ENCODE measurements around the gene CAV1. TPM values are rescaled to one million over a fixed set of nuclear protein-coding genes. Genes with fewer than 3 reads are reported as not detected.

The CAV1 gene
- total RNA-seq (10 to 100 TPM in 4 of 9 donors, 1 to 10 TPM in 5; 5.4 to 25.3 (median 9.8) TPM), polyA plus RNA-seq (10 to 100 TPM in 1 of 3 donors, 1 to 10 TPM in 2; 4.0 to 35.4 (median 9.6) TPM)
- long read RNA-seq, donor 1, partial matches to known transcripts = 0 of 5 reads
- long read RNA-seq, donor 1, other reads (novel, unspliced or antisense) = 0 of 5 reads
- long read RNA-seq, donor 2, partial matches to known transcripts = 0 of 6 reads
- long read RNA-seq, donor 2, other reads (novel, unspliced or antisense) = 0 of 6 reads
- long read RNA-seq, donor 3, transcript CAV1-201 (3 exons, 2,704 nt) = major isoform, 6 of 7 reads
- long read RNA-seq, donor 3, partial matches to known transcripts = 0 of 7 reads
- long read RNA-seq, donor 3, other reads (novel, unspliced or antisense) = 0 of 7 reads
- long read RNA-seq, donor 4, partial matches to known transcripts = 0 of 5 reads
- long read RNA-seq, donor 4, other reads (novel, unspliced or antisense) = 2 of 5 reads
- long read RNA-seq, donor 5, transcript CAV1-201 (3 exons, 2,704 nt) = major isoform, 8 of 17 reads
- long read RNA-seq, donor 5, transcript CAV1-202 (2 exons, 2,628 nt) = major isoform, 8 of 17 reads
- long read RNA-seq, donor 5, partial matches to known transcripts = 0 of 17 reads
- long read RNA-seq, donor 5, other reads (novel, unspliced or antisense) = 0 of 17 reads
- long read RNA-seq, donor 6, transcript CAV1-201 (3 exons, 2,704 nt) = major isoform, 9 of 17 reads
- long read RNA-seq, donor 6, partial matches to known transcripts = 0 of 17 reads
- long read RNA-seq, donor 6, other reads (novel, unspliced or antisense) = 3 of 17 reads
- long read RNA-seq, donor 7, partial matches to known transcripts = 0 of 3 reads
- long read RNA-seq, donor 7, other reads (novel, unspliced or antisense) = 0 of 3 reads
- long read RNA-seq, donor 8, partial matches to known transcripts = 0 of 4 reads
- long read RNA-seq, donor 8, other reads (novel, unspliced or antisense) = 0 of 4 reads
- long read RNA-seq, donor 9, partial matches to known transcripts = 0 of 8 reads
- long read RNA-seq, donor 9, other reads (novel, unspliced or antisense) = 0 of 8 reads
- long read RNA-seq, donor 10, partial matches to known transcripts = 0 of 3 reads
- long read RNA-seq, donor 10, other reads (novel, unspliced or antisense) = 0 of 3 reads

- peaks cover 8 to 14% of the 10 kb centered on the region in 2 donors for H3K4me1 ChIP-seq (replicated peaks in 1 of 2)
- DNase-seq = peak; percentile 37 to 66 (median 52)
- peak within 1 kb of the TSS; percentile 8 to 76 (median 39) for H3K4me3 ChIP-seq
- TF ChIP-seq POLR2A (IDR thresholded peaks at IDR 0.05) (peak in 1 of 2 donors; percentile 11), CTCF (IDR thresholded peaks at IDR 0.05) (peak in 1 of 6 experiments; percentile 13)
- H3K9me3 ChIP-seq (replicated peaks in 1 of 3) = no peaks in the 10 kb centered on the region
- WGBS, 4 donors = 0 to 3% (median 1%) methylated on average over 22 to 42 of the region's 42 CpGs
- H3K36me3 ChIP-seq (replicated peaks in 1 of 2) = no peaks in the 10 kb centered on the region
- H3K27ac ChIP-seq = peak within 1 kb of the TSS in 3 of 5 donors; percentile 20 to 72 (median 43)
- peaks cover 33% of the 10 kb centered on the region for H3K27me3 ChIP-seq
- intact Hi-C loops (cut with DNase I) = loop anchor here (5.0 to 10.0 kb wide), 2 partner anchors 260 to 262 kb away; no protein-coding TSS in a partner anchor
Measured at GRCh38 chr7:116524609-116525297, at the start of gene CAV1. Gene CAV1, plus strand, starts transcription at chr7:116525036. Its CDS starts 27 bp downstream, at chr7:116525063.

- no peaks in the 10 kb centered on the region for H3K36me3 ChIP-seq (replicated peaks in 1 of 2)
- no peaks in the 10 kb centered on the region for H3K27me3 ChIP-seq
- H3K4me1 ChIP-seq (replicated peaks in 1 of 2) = no peaks in the 10 kb centered on the region
- H3K27ac ChIP-seq = no peak overlapping the region
- no peak overlapping the region for H3K4me3 ChIP-seq
- no peak for TF ChIP-seq CTCF (IDR thresholded peaks at IDR 0.05)
- intact Hi-C loops (cut with DNase I) = no loop called here
- no peak for DNase-seq
- WGBS, 4 donors = 33 to 97% (median 94%) methylated on average over 1 of the region's 1 CpG
- no peaks in the 10 kb centered on the region for H3K9me3 ChIP-seq (replicated peaks in 1 of 3)
Measured at GRCh38 chr7:116477625-116478024, 47.2 kb upstream of the CAV1 start.

- DNase-seq = no peak
- Histone ChIP-seq H3K27ac (no peak overlapping the region), H3K4me3 (no peak overlapping the region), H3K9me3 (replicated peaks in 1 of 3) (no peaks in the 10 kb centered on the region), H3K36me3 (replicated peaks in 1 of 2) (no peaks in the 10 kb centered on the region), H3K27me3 (no peaks in the 10 kb centered on the region), H3K4me1 (replicated peaks in 1 of 2) (no peaks in the 10 kb centered on the region)
- TF ChIP-seq POLR2A (IDR thresholded peaks at IDR 0.05) (no peak), CTCF (IDR thresholded peaks at IDR 0.05) (no peak)
- intact Hi-C loops (cut with DNase I) = no loop called here
- WGBS, 4 donors = 59 to 68% (median 63%) methylated on average over 2 of the region's 2 CpGs
Measured at GRCh38 chr7:116478834-116479233, 46.0 kb upstream of the CAV1 start.
